Tibial artery (tissue), 4 donors: ENCODE results near the gene CACNA1C.

Experiments used
- DNase-seq, 2 donors: peaks; one replicate each; pipeline ENCODE4 v3.0.0-alpha.2; 2019
- H3K27ac ChIP-seq, 2 donors: fragments of 200-600 bp; sonication (generic) in 1 of 2; 1 replicate in 1 of 2; 2 replicates in 1 of 2; pipeline ENCODE4 v1.5.1; 2018 to 2019; ENCODE audit warnings: mild to moderate bottlenecking in 1 of 2
- H3K27me3 ChIP-seq, 2 donors: fragments of 200-600 bp; sonication (generic) in 1 of 2; one replicate each; pipeline versions ENCODE4 v1.5.1 to v1.6.0; 2016 to 2019
- H3K36me3 ChIP-seq, 3 donors: fragments of 200-600 bp; sonication (generic) in 2 of 3; one replicate each; pipeline ENCODE4 v1.5.1; 2016 to 2019; ENCODE audit warnings: mild to moderate bottlenecking in 2 of 3
- H3K4me1 ChIP-seq, 4 donors: fragments of 200-600 bp; sonication (generic) in 2 of 4; 1 replicate in 3 of 4; 2 replicates in 1 of 4; pipeline ENCODE4 v1.5.1; 2016 to 2019
- H3K4me3 ChIP-seq, 2 donors: fragments of 200-600 bp; sonication (generic) in 1 of 2; 1 replicate in 1 of 2; 2 replicates in 1 of 2; pipeline ENCODE4 v1.5.1; 2018 to 2019; ENCODE audit warnings: mild to moderate bottlenecking in 2 of 2
- H3K9me3 ChIP-seq, 3 donors: fragments of 200-600 bp; sonication (generic) in 1 of 3; one replicate each; pipeline ENCODE4 v1.5.1; 2016 to 2019
- CTCF ChIP-seq, 2 experiments: fragments of 200-600 bp in 1 of 2; fragments of 450-650 bp in 1 of 2; IDR thresholded peaks; one replicate each; pipeline ENCODE4 v1.5.1; 2017 to 2019; ENCODE audit warnings: antibody characterized with exemption in 2 of 2, mild to moderate bottlenecking in 1 of 2, moderate library complexity in 1 of 2
- intact Hi-C: fragments of 100-400 bp; cut with DNase I; formaldehyde crosslinking; loops from one replicate; pipeline ENCODE4 v1.15.0; 2023; ENCODE audit warnings: low total_unique reads

The CACNA1C gene

GRCh38 chr12:2084553-2085296, 31.9 kb downstream of the CACNA1C start:
- Histone ChIP-seq H3K9me3 (no peaks in the 10 kb centered on the region), H3K27ac (peak overlapping the region; percentile 76 to 81), H3K27me3 (no peaks in the 10 kb centered on the region), H3K4me1 (peaks cover 0 to 90% (median 51%) of the 10 kb centered on the region in 4 donors), H3K36me3 (no peaks in the 10 kb centered on the region), H3K4me3 (no peak overlapping the region)
- no peak for TF ChIP-seq CTCF (IDR thresholded peaks at IDR 0.05)
- intact Hi-C loops: no loop called here
- peak; percentile 74 to 92 for DNase-seq

- Histone ChIP-seq H3K27ac (peak overlapping the region; percentile 77 to 89), H3K4me3 (no peak overlapping the region), H3K4me1 (peaks cover 4 to 82% (median 52%) of the 10 kb centered on the region in 4 donors), H3K27me3 (no peaks in the 10 kb centered on the region), H3K36me3 (no peaks in the 10 kb centered on the region), H3K9me3 (no peaks in the 10 kb centered on the region)
- no peak for DNase-seq
- TF ChIP-seq CTCF (IDR thresholded peaks at IDR 0.05): no peak
- intact Hi-C loops: no loop called here
Observed at GRCh38 chr12:2092354-2092753, 39.6 kb downstream of the CACNA1C start.

- no peaks in the 10 kb centered on the region for H3K9me3 ChIP-seq
- DNase-seq: peak; percentile 60 to 93
- peak overlapping the region; percentile 77 to 89 for H3K27ac ChIP-seq
- H3K27me3 ChIP-seq: no peaks in the 10 kb centered on the region
- intact Hi-C loops: no loop called here
- H3K36me3 ChIP-seq: no peaks in the 10 kb centered on the region
- no peak overlapping the region for H3K4me3 ChIP-seq
- H3K4me1 ChIP-seq: peaks cover 4 to 82% (median 57%) of the 10 kb centered on the region in 4 donors
- TF ChIP-seq CTCF (IDR thresholded peaks at IDR 0.05): no peak
Observed at GRCh38 chr12:2092890-2093289, 40.1 kb downstream of the CACNA1C start.

GRCh38 chr12:2094597-2094996, 41.8 kb downstream of the CACNA1C start:
- no peak for TF ChIP-seq CTCF (IDR thresholded peaks at IDR 0.05)
- peaks cover 4 to 85% (median 69%) of the 10 kb centered on the region in 4 donors for H3K4me1 ChIP-seq
- H3K27ac ChIP-seq: peak overlapping the region; percentile 77 to 89
- intact Hi-C loops: no loop called here
- H3K4me3 ChIP-seq: no peak overlapping the region
- DNase-seq: no peak
- no peaks in the 10 kb centered on the region for H3K9me3 ChIP-seq
- H3K27me3 ChIP-seq: no peaks in the 10 kb centered on the region
- no peaks in the 10 kb centered on the region for H3K36me3 ChIP-seq

GRCh38 chr12:2095878-2096277, 43.1 kb downstream of the CACNA1C start:
- Histone ChIP-seq H3K36me3 (no peaks in the 10 kb centered on the region), H3K27me3 (no peaks in the 10 kb centered on the region), H3K4me1 (peaks cover 4 to 93% (median 75%) of the 10 kb centered on the region in 4 donors), H3K9me3 (no peaks in the 10 kb centered on the region), H3K27ac (peak overlapping the region; percentile 77 to 89), H3K4me3 (no peak overlapping the region)
- intact Hi-C loops: no loop called here
- no peak for TF ChIP-seq CTCF (IDR thresholded peaks at IDR 0.05)
- DNase-seq: no peak
